ENCODE measurements around the gene DHX34.

The DHX34 gene

GRCh38 chr19:47309038-47309437, 40.1 kb upstream of the DHX34 start:
- Histone ChIP-seq H3K9me3 (ENCODE audit: control extremely low read depth in 1 of 5, control insufficient read depth in 4 of 5, insufficient read depth in 2 of 5, low read depth in 1 of 5, low read length in 4 of 5) (no peaks in the 10 kb centered on the region), H3K4me3 (ENCODE audit: control insufficient read depth in 1 of 7, extremely low read depth in 1 of 7, insufficient read depth in 4 of 7, low read depth in 2 of 7, low read length in 6 of 7) (no peak overlapping the region), H3K4me1 (ENCODE audit: control extremely low read depth in 1 of 4, control insufficient read depth in 4 of 4, insufficient read depth in 4 of 4, low read length in 3 of 4) (peaks cover 0 to 8% (median 4%) of the 10 kb centered on the region in 4 experiments), H3K27me3 (replicated peaks in 2 of 5; ENCODE audit: control insufficient read depth in 4 of 5, insufficient read depth in 5 of 5, low read length in 4 of 5) (peaks cover 0 to 55% (median 18%) of the 10 kb centered on the region in 5 experiments), H3K27ac (ENCODE audit: insufficient read depth in 1 of 2, low read depth in 1 of 2, low read length in 2 of 2, poor library complexity in 1 of 2, severe bottlenecking in 2 of 2) (no peak overlapping the region), H3K36me3 (ENCODE audit: control insufficient read depth in 4 of 4, insufficient read depth in 4 of 4, low read length in 3 of 4) (no peaks in the 10 kb centered on the region)
- WGBS (ENCODE audit: insufficient coverage): 86% methylated on average over 4 of the region's 8 CpGs
- POLR2A ChIA-PET: no interaction called here
- CTCF ChIA-PET: interaction anchor here (0.6 to 2.0 kb wide), 6 partner anchors 9 to 128 kb away, joined by 3 to 12 read pairs (median 4); partner anchors contain the start of gene DHX34
- no peak for DNase-seq

GRCh38 chr19:47309608-47310007, 39.5 kb upstream of the DHX34 start, which contains the start of gene C5AR1:
Gene C5AR1 (plus strand): TSS chr19:47309861. CDS start chr19:47309896, 35 bp downstream.
- no peaks in the 10 kb centered on the region for H3K9me3 ChIP-seq (ENCODE audit: control extremely low read depth in 1 of 5, control insufficient read depth in 4 of 5, insufficient read depth in 2 of 5, low read depth in 1 of 5, low read length in 4 of 5)
- H3K27me3 ChIP-seq (replicated peaks in 2 of 5; ENCODE audit: control insufficient read depth in 4 of 5, insufficient read depth in 5 of 5, low read length in 4 of 5): peaks cover 0 to 55% (median 18%) of the 10 kb centered on the region in 5 experiments
- H3K27ac ChIP-seq (ENCODE audit: insufficient read depth in 1 of 2, low read depth in 1 of 2, low read length in 2 of 2, poor library complexity in 1 of 2, severe bottlenecking in 2 of 2): no peak within 1 kb of the TSS
- 38% methylated on average over 6 of the region's 12 CpGs for WGBS (ENCODE audit: insufficient coverage)
- peaks cover 0 to 5% (median 2%) of the 10 kb centered on the region in 4 experiments for H3K4me1 ChIP-seq (ENCODE audit: control extremely low read depth in 1 of 4, control insufficient read depth in 4 of 4, insufficient read depth in 4 of 4, low read length in 3 of 4)
- ChIA-PET POLR2A (no interaction called here), CTCF (interaction anchor here (0.6 to 2.0 kb wide), 5 partner anchors 10 to 39 kb away, joined by 3 to 12 read pairs (median 4); partner anchors contain the start of gene DHX34)
- H3K36me3 ChIP-seq (ENCODE audit: control insufficient read depth in 4 of 4, insufficient read depth in 4 of 4, low read length in 3 of 4): no peaks in the 10 kb centered on the region
- no peak for DNase-seq
- H3K4me3 ChIP-seq (ENCODE audit: control insufficient read depth in 1 of 7, extremely low read depth in 1 of 7, insufficient read depth in 4 of 7, low read depth in 2 of 7, low read length in 6 of 7): peak within 1 kb of the TSS in 1 of 7 experiments; percentile 68

GRCh38 chr19:47310323-47310722, 38.8 kb upstream of the DHX34 start:
- H3K4me1 ChIP-seq (ENCODE audit: control extremely low read depth in 1 of 4, control insufficient read depth in 4 of 4, insufficient read depth in 4 of 4, low read length in 3 of 4): peaks cover 0 to 6% (median 2%) of the 10 kb centered on the region in 4 experiments
- 100% methylated on average over 1 of the region's 2 CpGs for WGBS (ENCODE audit: insufficient coverage)
- no peak overlapping the region for H3K27ac ChIP-seq (ENCODE audit: insufficient read depth in 1 of 2, low read depth in 1 of 2, low read length in 2 of 2, poor library complexity in 1 of 2, severe bottlenecking in 2 of 2)
- no peaks in the 10 kb centered on the region for H3K36me3 ChIP-seq (ENCODE audit: control insufficient read depth in 4 of 4, insufficient read depth in 4 of 4, low read length in 3 of 4)
- peaks cover 0 to 54% (median 18%) of the 10 kb centered on the region in 5 experiments for H3K27me3 ChIP-seq (replicated peaks in 2 of 5; ENCODE audit: control insufficient read depth in 4 of 5, insufficient read depth in 5 of 5, low read length in 4 of 5)
- ChIA-PET POLR2A (no interaction called here), CTCF (interaction anchor here (0.9 kb wide), 1 partner anchor 26 kb away, joined by 3 read pairs; no protein-coding TSS in a partner anchor)
- H3K9me3 ChIP-seq (ENCODE audit: control extremely low read depth in 1 of 5, control insufficient read depth in 4 of 5, insufficient read depth in 2 of 5, low read depth in 1 of 5, low read length in 4 of 5): no peaks in the 10 kb centered on the region
- DNase-seq: no peak
- H3K4me3 ChIP-seq (ENCODE audit: control insufficient read depth in 1 of 7, extremely low read depth in 1 of 7, insufficient read depth in 4 of 7, low read depth in 2 of 7, low read length in 6 of 7): peak overlapping the region in 1 of 7 experiments; percentile 68

GRCh38 chr19:47310819-47311218, 38.3 kb upstream of the DHX34 start:
- peak in 2 of 3 donors; percentile 32 to 40 for DNase-seq
- peaks cover 0 to 54% (median 18%) of the 10 kb centered on the region in 5 experiments for H3K27me3 ChIP-seq (replicated peaks in 2 of 5; ENCODE audit: control insufficient read depth in 4 of 5, insufficient read depth in 5 of 5, low read length in 4 of 5)
- peaks cover 0 to 11% (median 1%) of the 10 kb centered on the region in 4 experiments for H3K4me1 ChIP-seq (ENCODE audit: control extremely low read depth in 1 of 4, control insufficient read depth in 4 of 4, insufficient read depth in 4 of 4, low read length in 3 of 4)
- H3K4me3 ChIP-seq (ENCODE audit: control insufficient read depth in 1 of 7, extremely low read depth in 1 of 7, insufficient read depth in 4 of 7, low read depth in 2 of 7, low read length in 6 of 7): peak overlapping the region in 1 of 7 experiments; percentile 68
- H3K36me3 ChIP-seq (ENCODE audit: control insufficient read depth in 4 of 4, insufficient read depth in 4 of 4, low read length in 3 of 4): no peaks in the 10 kb centered on the region
- ChIA-PET CTCF (interaction anchor here (0.9 kb wide), 1 partner anchor 26 kb away, joined by 3 read pairs; no protein-coding TSS in a partner anchor), POLR2A (no interaction called here)
- H3K9me3 ChIP-seq (ENCODE audit: control extremely low read depth in 1 of 5, control insufficient read depth in 4 of 5, insufficient read depth in 2 of 5, low read depth in 1 of 5, low read length in 4 of 5): no peaks in the 10 kb centered on the region
- 38% methylated on average over 5 of the region's 5 CpGs for WGBS (ENCODE audit: insufficient coverage)
- no peak overlapping the region for H3K27ac ChIP-seq (ENCODE audit: insufficient read depth in 1 of 2, low read depth in 1 of 2, low read length in 2 of 2, poor library complexity in 1 of 2, severe bottlenecking in 2 of 2)

- H3K4me1 ChIP-seq (ENCODE audit: control extremely low read depth in 1 of 4, control insufficient read depth in 4 of 4, insufficient read depth in 4 of 4, low read length in 3 of 4): peaks cover 0 to 11% (median 2%) of the 10 kb centered on the region in 4 experiments
- peaks cover 0 to 40% (median 10%) of the 10 kb centered on the region in 5 experiments for H3K27me3 ChIP-seq (replicated peaks in 2 of 5; ENCODE audit: control insufficient read depth in 4 of 5, insufficient read depth in 5 of 5, low read length in 4 of 5)
- ChIA-PET POLR2A (no interaction called here), CTCF (interaction anchor here (2.3 kb wide), 1 partner anchor 36 kb away, joined by 6 read pairs; the partner anchor contains the start of gene DHX34)
- DNase-seq: no peak
- 90% methylated on average over 3 of the region's 5 CpGs for WGBS (ENCODE audit: insufficient coverage)
- peak overlapping the region in 1 of 7 experiments; percentile 19 for H3K4me3 ChIP-seq (ENCODE audit: control insufficient read depth in 1 of 7, extremely low read depth in 1 of 7, insufficient read depth in 4 of 7, low read depth in 2 of 7, low read length in 6 of 7)
- no peak overlapping the region for H3K27ac ChIP-seq (ENCODE audit: insufficient read depth in 1 of 2, low read depth in 1 of 2, low read length in 2 of 2, poor library complexity in 1 of 2, severe bottlenecking in 2 of 2)
- H3K9me3 ChIP-seq (ENCODE audit: control extremely low read depth in 1 of 5, control insufficient read depth in 4 of 5, insufficient read depth in 2 of 5, low read depth in 1 of 5, low read length in 4 of 5): no peaks in the 10 kb centered on the region
- H3K36me3 ChIP-seq (ENCODE audit: control insufficient read depth in 4 of 4, insufficient read depth in 4 of 4, low read length in 3 of 4): no peaks in the 10 kb centered on the region
These were observed 36.6 kb upstream of the DHX34 start for GRCh38 chr19:47312366-47313006.

GRCh38 chr19:47313754-47314295, 35.3 kb upstream of the DHX34 start:
- no peaks in the 10 kb centered on the region for H3K9me3 ChIP-seq (ENCODE audit: control extremely low read depth in 1 of 5, control insufficient read depth in 4 of 5, insufficient read depth in 2 of 5, low read depth in 1 of 5, low read length in 4 of 5)
- POLR2A ChIA-PET: interaction anchor here (0.6 kb wide), 1 partner anchor 1050 kb away, joined by 3 read pairs; the partner anchor contains the start of genes SYNGR4 and TMEM143
- peaks cover 0 to 37% (median 10%) of the 10 kb centered on the region in 5 experiments for H3K27me3 ChIP-seq (replicated peaks in 2 of 5; ENCODE audit: control insufficient read depth in 4 of 5, insufficient read depth in 5 of 5, low read length in 4 of 5)
- H3K36me3 ChIP-seq (ENCODE audit: control insufficient read depth in 4 of 4, insufficient read depth in 4 of 4, low read length in 3 of 4): no peaks in the 10 kb centered on the region
- 90% methylated on average over 9 of the region's 10 CpGs for WGBS (ENCODE audit: insufficient coverage)
- H3K4me3 ChIP-seq (ENCODE audit: control insufficient read depth in 1 of 7, extremely low read depth in 1 of 7, insufficient read depth in 4 of 7, low read depth in 2 of 7, low read length in 6 of 7): no peak overlapping the region
- peaks cover 0 to 11% (median 2%) of the 10 kb centered on the region in 4 experiments for H3K4me1 ChIP-seq (ENCODE audit: control extremely low read depth in 1 of 4, control insufficient read depth in 4 of 4, insufficient read depth in 4 of 4, low read length in 3 of 4)
- H3K27ac ChIP-seq (ENCODE audit: insufficient read depth in 1 of 2, low read depth in 1 of 2, low read length in 2 of 2, poor library complexity in 1 of 2, severe bottlenecking in 2 of 2): no peak overlapping the region
- no peak for DNase-seq
- CTCF ChIA-PET: interaction anchor here (2.3 kb wide), 1 partner anchor 35 kb away, joined by 6 read pairs; the partner anchor contains the start of gene DHX34
